NCI-H748 (cell line): ENCODE results near the gene S100A14.
"Not testable (repeated sequence)": the region's sequence is repeated elsewhere in the genome, so short reads cannot be mapped to it uniquely, and the experiment has no call there.

ENCODE experiments used
- DNase-seq: peaks from one replicate; lab custom pipeline; 2025; ENCODE audit not compliant: unreplicated experiment; lab: John Stamatoyannopoulos, UW

S100A14 gene

DNA sequence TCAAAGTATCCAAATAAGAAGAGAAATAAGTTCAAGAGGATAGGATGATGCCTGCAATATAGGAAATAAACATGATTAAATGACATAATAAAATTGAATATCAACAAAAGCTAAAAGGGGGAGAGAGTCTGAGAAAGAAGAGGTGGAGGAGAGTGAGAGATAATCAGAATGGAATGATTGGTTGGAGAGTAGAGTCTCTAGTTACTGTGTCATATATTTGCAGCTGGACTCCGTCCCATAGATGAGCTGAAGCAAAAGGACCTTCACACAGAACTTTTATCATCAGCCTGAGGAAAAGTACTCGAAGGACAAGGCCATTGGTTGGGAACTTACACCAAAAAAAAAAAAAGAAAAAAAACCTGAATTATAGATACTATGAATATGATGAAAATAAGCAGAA is 27.6 kb downstream of the S100A14 start:
- no peak for DNase-seq

DNA sequence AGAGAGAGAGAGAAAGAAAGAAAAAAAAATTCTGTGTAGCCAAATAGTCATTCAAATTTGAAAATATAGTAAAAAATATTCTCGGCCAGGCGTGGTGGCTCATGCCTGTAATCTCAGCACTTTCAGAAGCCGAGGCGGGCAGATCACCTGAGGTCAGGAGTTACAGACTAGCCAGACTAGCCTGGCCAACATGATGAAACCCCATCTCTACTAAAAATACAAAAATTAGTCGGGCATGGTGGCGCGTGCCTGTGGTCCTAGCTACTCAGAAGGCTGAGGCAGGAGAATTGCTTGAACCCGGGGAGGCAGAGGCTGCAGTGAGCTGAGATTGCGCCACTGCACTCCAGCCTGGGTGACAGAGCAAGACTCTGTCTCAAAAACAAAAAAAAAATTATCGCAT is 28.1 kb downstream of the S100A14 start:
- DNase-seq, result not testable (repeated sequence)

DNA sequence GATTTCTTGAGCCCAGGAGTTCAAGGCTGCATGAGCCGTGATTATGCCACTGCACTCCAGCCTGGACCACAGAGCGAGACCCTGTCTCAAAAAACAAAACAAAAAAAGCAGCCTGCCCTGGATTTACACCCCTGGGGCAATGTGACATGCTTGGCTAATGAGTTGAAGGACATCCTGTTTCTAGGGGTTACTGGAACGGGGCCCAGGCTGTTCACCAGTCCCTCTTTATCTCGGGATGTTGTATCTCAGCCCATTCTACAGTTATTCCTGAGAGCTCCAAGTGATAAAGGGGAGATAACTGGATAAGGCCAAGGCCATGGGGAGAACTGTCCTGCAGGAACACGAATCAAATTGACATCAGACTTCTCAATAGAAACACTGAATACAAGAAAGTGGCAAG is 28.8 kb downstream of the S100A14 start:
- no peak for DNase-seq

DNA sequence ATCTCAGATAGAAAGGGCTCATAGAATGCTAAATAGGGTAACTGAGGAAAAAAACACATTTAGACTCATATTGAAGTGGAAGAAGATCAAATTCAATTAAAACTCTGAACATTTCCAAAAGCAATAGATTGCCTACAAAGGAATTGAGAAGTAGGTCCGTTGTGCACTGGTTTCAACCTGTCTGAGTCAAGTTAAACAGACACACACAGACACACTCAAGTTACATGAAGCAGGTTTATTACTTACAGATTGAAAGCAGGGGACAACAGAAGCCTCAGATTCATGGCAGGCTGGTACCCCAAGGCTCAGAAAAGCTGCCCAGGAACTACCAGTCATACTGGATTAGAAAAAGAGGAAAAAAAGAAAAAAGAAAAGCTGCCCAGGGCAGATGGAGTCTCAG is 29.8 kb downstream of the S100A14 start:
- no peak for DNase-seq

DNA sequence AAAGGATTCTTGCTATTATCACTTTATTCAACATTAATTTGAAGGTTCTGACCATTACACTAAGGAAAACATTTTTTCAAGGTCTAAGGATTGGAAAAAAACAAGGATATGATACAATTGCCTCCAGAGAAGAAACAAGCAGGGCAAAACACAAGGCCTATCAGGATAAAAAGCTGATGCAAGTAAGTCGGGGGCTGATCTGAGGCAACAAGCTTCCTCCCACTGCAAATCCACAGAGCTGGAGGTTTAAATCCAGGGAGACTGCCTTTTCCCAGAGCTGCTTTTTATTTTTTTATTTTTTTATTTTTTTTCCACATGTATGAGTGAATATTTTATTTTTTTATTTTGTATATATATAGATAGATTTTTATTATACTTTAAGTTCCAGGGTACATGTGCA is 31.1 kb downstream of the S100A14 start:
- DNase-seq, result no peak

DNA sequence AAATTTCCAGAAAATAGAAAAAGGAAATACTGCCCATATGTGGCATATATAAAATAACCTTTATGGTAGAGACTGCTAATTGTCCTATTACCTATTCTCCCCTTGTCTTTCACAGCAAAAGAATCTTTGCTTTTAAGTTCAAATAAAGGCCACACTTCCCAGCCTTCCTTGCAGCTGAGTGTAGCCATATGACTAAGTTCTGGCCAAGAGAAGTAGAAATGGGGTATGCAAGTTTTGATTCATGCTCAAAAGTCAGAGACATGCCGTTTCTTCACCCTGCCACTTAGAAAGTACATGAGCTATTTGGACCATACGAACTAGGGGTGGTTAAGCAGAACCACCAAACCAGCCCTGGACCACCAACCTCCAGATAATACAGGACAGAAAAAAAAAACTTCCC is 32.1 kb downstream of the S100A14 start:
- DNase-seq, result no peak

DNA sequence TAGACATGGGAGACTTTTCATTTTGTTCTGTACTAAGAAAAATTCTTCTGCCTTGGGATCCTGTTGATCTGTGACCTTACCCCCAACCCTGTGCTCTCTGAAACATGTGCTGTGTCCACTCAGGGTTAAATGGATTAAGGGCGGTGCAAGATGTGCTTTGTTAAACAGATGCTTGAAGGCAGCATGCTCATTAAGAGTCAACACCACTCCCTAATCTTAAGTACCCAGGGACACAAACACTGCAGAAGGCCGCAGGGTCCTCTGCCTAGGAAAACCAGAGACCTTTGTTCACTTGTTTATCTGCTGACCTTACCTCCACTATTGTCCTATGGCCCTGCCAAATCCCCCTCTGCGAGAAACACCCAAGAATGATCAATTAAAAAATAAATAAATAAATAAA is 32.6 kb downstream of the S100A14 start:
- not testable (repeated sequence) for DNase-seq

- not testable (repeated sequence) for DNase-seq
These were observed 33.3 kb downstream of the S100A14 start for GRCh38 chr1:153582836-153583235.

GRCh38 chr1:153578936-153579335 is 37.2 kb downstream of the S100A14 start:
- no peak for DNase-seq

- no peak for DNase-seq
These were observed 37.6 kb downstream of the S100A14 start for GRCh38 chr1:153578490-153578889.

DNA sequence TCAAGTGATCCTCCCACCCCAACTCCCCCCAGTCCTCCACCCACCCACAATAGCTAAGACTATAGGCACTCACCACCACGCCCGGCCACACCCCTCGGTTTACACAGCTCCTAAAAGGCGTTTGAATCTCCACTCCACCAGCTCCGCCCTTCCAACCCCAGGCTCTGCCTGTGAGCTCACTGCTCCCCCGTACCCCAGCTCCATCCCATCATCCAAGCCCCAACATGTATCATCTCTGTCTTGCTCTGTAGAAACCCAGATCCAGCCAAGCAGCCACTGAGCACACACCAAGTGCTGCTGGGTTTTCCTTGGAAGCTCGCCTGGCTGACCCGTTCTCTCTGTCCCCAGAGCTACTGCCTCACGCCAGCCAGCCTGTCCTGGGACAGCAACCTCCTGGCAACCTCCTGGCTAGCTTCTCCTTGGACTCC is 38.5 kb downstream of the S100A14 start:
- DNase-seq, result peak; percentile 12

DNA sequence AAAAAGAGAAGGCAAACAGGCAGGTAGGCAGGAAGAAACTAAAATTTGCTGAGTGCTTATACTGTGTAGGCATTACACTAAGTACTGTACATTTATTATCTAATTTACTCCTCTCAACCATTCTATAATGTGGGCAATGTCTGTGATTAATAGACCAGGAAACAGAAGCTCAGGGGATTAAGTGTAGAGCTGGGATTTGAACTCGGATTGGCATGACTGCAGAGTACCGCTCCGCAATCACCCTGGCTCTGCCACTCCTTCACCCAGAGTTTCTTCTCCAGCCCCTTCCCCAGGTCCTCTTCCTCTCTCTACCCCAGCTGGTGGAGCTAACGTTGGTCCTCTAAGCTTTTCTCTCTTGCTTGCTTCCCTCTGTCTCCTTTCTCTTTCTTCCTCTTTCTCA is 39.0 kb downstream of the S100A14 start:
- DNase-seq, result no peak

- DNase-seq, result not testable (repeated sequence)
These were observed 40.6 kb downstream of the S100A14 start for GRCh38 chr1:153575497-153575896.

GRCh38 chr1:153575081-153575491 is 41.0 kb downstream of the S100A14 start:
- DNase-seq, result not testable (repeated sequence)

DNA sequence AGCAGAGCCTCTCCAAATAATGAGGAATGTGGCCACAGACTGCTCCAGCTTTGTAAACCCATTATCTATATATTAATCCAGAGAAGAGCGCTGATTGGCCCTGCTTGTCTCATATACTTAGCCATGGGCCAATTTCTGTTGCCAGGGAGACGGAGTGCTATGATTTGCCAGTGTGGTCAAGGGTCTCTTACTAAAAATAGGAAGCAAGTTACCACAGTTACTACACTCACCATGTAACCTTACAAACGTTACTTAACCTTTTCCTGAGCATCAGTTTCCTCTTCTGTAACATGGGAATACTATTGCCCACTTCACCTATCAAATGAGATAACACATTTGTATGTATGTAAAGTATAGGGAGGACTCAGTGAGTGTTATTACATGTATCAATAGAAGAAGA is 42.8 kb downstream of the S100A14 start:
- no peak for DNase-seq

- DNase-seq, result peak; percentile 57
These were observed 43.5 kb downstream of the S100A14 start for GRCh38 chr1:153572569-153573015.

- DNase-seq, result no peak
These were observed 44.4 kb downstream of the S100A14 start for GRCh38 chr1:153571706-153572105.

- DNase-seq, result peak; percentile 30
These were observed 45.3 kb downstream of the S100A14 start for GRCh38 chr1:153570874-153571273.

- no peak for DNase-seq
These were observed 46.7 kb downstream of the S100A14 start for GRCh38 chr1:153569465-153569864.

- peak; percentile 91 for DNase-seq
These were observed 47.6 kb downstream of the S100A14 start for GRCh38 chr1:153568367-153569099.

DNA sequence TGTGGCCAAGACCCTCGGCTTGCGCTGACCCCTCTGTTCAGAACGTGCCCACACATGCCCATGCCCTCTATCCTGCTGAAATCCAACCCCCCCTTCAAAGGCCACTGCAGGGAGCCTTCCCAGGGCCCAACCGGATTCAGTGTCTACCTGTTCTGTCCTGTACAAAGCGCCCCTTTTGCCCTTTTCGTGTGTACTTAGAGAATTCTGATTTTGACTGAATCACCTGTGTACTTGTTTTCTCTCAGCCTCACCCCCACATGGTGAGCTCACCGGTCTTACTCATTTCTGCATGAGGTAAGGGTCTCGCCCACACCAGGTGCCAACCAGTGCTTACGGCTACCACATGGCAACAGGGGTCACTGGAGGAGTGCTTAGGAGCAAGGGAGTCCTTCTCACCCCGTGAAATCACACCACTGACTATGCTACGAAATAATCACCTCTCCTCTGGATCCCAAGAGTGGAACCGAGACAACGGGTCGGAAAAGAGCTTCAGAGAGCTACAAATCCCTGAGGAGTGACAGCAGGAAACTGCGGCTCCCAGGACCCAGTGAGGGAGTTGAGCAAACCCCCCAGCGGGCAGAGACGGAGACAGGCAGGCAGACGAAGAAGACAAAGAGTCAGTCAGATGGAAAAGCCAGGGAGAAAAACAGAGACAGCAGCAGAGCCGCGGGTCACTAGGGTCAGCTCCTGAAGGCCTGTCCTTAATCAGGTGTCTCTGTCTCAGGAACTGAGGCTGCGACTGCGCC is 48.3 kb downstream of the S100A14 start:
- DNase-seq, result no peak
